OCI-LY1 (cell line): ENCODE data around the gene STX18.

ENCODE experiments used
- EZH2 ChIP-seq: fragments of 200-600 bp; sonication (generic), shearing (Covaris generic); IDR thresholded peaks from 2 replicates; pipeline ENCODE4 v1.8.0; 2017; ENCODE audit warnings: borderline replicate concordance, mixed run types, mild to moderate bottlenecking, antibody characterized with exemption, low read length, moderate library complexity, mixed read lengths
- TF ChIP-seq, protein P1 (sequence below): fragments of 200-600 bp; sonication (generic), shearing (Covaris generic); IDR thresholded peaks from 2 replicates; pipeline ENCODE4 v1.5.1; 2017; ENCODE audit warnings: mild to moderate bottlenecking, antibody characterized with exemption, low read length, moderate library complexity, mixed read lengths

DNA sequence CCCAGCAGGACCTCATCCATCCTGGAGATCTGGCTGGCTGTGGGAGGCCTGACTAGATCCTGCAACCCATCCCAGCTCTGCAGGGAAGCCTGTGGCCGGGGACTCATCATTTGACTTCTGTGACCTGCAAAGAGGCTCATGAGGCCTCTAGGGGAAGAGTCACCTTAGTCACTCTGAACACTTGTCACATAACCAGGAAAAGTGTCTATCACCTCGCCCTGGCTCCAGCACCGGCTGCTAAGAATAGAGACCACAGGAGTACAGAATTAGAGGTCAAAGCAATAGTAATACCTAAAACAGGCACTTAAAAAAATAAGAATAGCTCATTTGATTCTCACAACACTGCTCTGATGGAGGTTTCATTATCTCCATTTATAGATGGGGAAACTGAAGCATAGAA is 158.8 kb downstream of the STX18 start:
- TF ChIP-seq, protein P1, sequence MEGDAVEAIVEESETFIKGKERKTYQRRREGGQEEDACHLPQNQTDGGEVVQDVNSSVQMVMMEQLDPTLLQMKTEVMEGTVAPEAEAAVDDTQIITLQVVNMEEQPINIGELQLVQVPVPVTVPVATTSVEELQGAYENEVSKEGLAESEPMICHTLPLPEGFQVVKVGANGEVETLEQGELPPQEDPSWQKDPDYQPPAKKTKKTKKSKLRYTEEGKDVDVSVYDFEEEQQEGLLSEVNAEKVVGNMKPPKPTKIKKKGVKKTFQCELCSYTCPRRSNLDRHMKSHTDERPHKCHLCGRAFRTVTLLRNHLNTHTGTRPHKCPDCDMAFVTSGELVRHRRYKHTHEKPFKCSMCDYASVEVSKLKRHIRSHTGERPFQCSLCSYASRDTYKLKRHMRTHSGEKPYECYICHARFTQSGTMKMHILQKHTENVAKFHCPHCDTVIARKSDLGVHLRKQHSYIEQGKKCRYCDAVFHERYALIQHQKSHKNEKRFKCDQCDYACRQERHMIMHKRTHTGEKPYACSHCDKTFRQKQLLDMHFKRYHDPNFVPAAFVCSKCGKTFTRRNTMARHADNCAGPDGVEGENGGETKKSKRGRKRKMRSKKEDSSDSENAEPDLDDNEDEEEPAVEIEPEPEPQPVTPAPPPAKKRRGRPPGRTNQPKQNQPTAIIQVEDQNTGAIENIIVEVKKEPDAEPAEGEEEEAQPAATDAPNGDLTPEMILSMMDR: no peak
- TF ChIP-seq EZH2: no peak
